WTC11 (cell line): ENCODE data around the gene AATK. TPM values are rescaled to one million over a fixed set of nuclear protein-coding genes. Genes with fewer than 3 reads are reported as not detected.

Experiments
- ATAC-seq: fragments of 200-7000 bp; cut with Tn5 transposase; 2 replicates; pipeline ENCODE4 v1.10.0; 2021; ENCODE audit warnings: mild to moderate bottlenecking, moderate library complexity
- CTCF ChIA-PET: fragments of 300-600 bp; sonication (Branson Sonifier 250); formaldehyde crosslinking; loops from one replicate; lab custom pipeline; 2021; ENCODE audit warnings: antibody characterized with exemption; lab: Charles Lee
- POLR2A ChIA-PET: fragments of 350-600 bp; sonication (Branson Sonifier 250); formaldehyde crosslinking; loops from one replicate; lab custom pipeline; 2021; ENCODE audit warnings: antibody characterized with exemption; lab: Charles Lee
- DNase-seq: peaks from one replicate; pipeline ENCODE4 v3.0.0; 2021; ENCODE audit warnings: low spot score
- H3K27ac Mint-ChIP-seq: 2 replicates; pipeline ENCODE4 v1.8.0; 2021; ENCODE audit warnings: mixed read lengths
- H3K27me3 Mint-ChIP-seq: 2 replicates; pipeline ENCODE4 v1.8.0; 2021; ENCODE audit warnings: low read depth, mild to moderate bottlenecking, moderate library complexity, mixed read lengths
- H3K36me3 Mint-ChIP-seq: 2 replicates; pipeline ENCODE4 v1.8.0; 2021; ENCODE audit warnings: mixed read lengths
- H3K4me1 Mint-ChIP-seq: 2 replicates; pipeline ENCODE4 v1.8.0; 2022; ENCODE audit warnings: mixed read lengths
- H3K4me3 Mint-ChIP-seq: 2 replicates; pipeline ENCODE4 v1.8.0; 2021; ENCODE audit warnings: mild to moderate bottlenecking, moderate library complexity, mixed read lengths
- H3K9me3 Mint-ChIP-seq: 2 replicates; pipeline ENCODE4 v1.8.0; 2021; ENCODE audit warnings: mixed read lengths
- KAT7 ChIP-seq: sonication (generic); formaldehyde crosslinking; IDR thresholded peaks from 2 replicates; pipeline ENCODE4 v1.8.1; 2023; ENCODE audit warnings: missing genetic modification reagents, mild to moderate bottlenecking, borderline replicate concordance
- NR2C2 ChIP-seq: sonication (generic); formaldehyde crosslinking; IDR thresholded peaks from 2 replicates; pipeline ENCODE4 v1.8.0; 2022; ENCODE audit warnings: mild to moderate bottlenecking, missing genetic modification reagents
- ZNF121 ChIP-seq: sonication (generic); formaldehyde crosslinking; IDR thresholded peaks from 2 replicates; pipeline ENCODE4 v1.8.0; 2023; ENCODE audit warnings: missing genetic modification reagents
- ZNF263 ChIP-seq: sonication (generic); formaldehyde crosslinking; IDR thresholded peaks from 2 replicates; pipeline ENCODE4 v1.8.1; 2022; ENCODE audit warnings: low read depth, mild to moderate bottlenecking, moderate library complexity, missing genetic modification reagents
- ZNF396 ChIP-seq: fragments of 250-450 bp; sonication (Bioruptor Pico); IDR thresholded peaks from 2 replicates; pipeline ENCODE4 v1.8.0; 2021; ENCODE audit warnings: mild to moderate bottlenecking, moderate library complexity, borderline replicate concordance
- total RNA-seq: library from RNA; stranded (reverse); gene quantifications from 3 replicates; pipeline ENCODE4 v1.2.3, GENCODE V29; 2021
- TF ChIP-seq, protein P1 (sequence below): sonication (generic); formaldehyde crosslinking; IDR thresholded peaks from 2 replicates; pipeline ENCODE4 v1.8.1; 2023; ENCODE audit warnings: mild to moderate bottlenecking, moderate library complexity, missing genetic modification reagents
- TF ChIP-seq, protein P2 (sequence below): sonication (generic); formaldehyde crosslinking; conservative IDR thresholded peaks from 2 replicates; pipeline ENCODE4 v1.8.1; 2023; ENCODE audit warnings: mild to moderate bottlenecking, low read depth, missing genetic modification reagents, moderate library complexity
- TF ChIP-seq, protein P3 (sequence below): sonication (generic); formaldehyde crosslinking; IDR thresholded peaks from 2 replicates; pipeline ENCODE4 v1.8.1; 2022; ENCODE audit warnings: mild to moderate bottlenecking, missing genetic modification reagents, moderate library complexity, borderline replicate concordance
- TF ChIP-seq, protein P4 (sequence below): fragments of 250-450 bp; sonication (Bioruptor Pico); IDR thresholded peaks from 2 replicates; pipeline ENCODE4 v1.9.0; 2021; ENCODE audit warnings: mild to moderate bottlenecking
- TF ChIP-seq, protein P5 (sequence below): sonication (generic); formaldehyde crosslinking; IDR thresholded peaks from 2 replicates; pipeline ENCODE4 v1.8.0; 2022; ENCODE audit warnings: mild to moderate bottlenecking, missing genetic modification reagents
- TF ChIP-seq, protein P6 (sequence below): sonication (generic); formaldehyde crosslinking; IDR thresholded peaks from 2 replicates; pipeline ENCODE4 v1.8.1; 2022; ENCODE audit warnings: low read depth, missing genetic modification reagents, borderline replicate concordance
- TF ChIP-seq, protein P7 (sequence below): sonication (generic); formaldehyde crosslinking; IDR thresholded peaks from 2 replicates; pipeline ENCODE4 v1.8.0; 2022; ENCODE audit warnings: missing genetic modification reagents

AATK gene
- total RNA-seq, 1 experiment from 2014 or later = 2.9 TPM

DNA sequence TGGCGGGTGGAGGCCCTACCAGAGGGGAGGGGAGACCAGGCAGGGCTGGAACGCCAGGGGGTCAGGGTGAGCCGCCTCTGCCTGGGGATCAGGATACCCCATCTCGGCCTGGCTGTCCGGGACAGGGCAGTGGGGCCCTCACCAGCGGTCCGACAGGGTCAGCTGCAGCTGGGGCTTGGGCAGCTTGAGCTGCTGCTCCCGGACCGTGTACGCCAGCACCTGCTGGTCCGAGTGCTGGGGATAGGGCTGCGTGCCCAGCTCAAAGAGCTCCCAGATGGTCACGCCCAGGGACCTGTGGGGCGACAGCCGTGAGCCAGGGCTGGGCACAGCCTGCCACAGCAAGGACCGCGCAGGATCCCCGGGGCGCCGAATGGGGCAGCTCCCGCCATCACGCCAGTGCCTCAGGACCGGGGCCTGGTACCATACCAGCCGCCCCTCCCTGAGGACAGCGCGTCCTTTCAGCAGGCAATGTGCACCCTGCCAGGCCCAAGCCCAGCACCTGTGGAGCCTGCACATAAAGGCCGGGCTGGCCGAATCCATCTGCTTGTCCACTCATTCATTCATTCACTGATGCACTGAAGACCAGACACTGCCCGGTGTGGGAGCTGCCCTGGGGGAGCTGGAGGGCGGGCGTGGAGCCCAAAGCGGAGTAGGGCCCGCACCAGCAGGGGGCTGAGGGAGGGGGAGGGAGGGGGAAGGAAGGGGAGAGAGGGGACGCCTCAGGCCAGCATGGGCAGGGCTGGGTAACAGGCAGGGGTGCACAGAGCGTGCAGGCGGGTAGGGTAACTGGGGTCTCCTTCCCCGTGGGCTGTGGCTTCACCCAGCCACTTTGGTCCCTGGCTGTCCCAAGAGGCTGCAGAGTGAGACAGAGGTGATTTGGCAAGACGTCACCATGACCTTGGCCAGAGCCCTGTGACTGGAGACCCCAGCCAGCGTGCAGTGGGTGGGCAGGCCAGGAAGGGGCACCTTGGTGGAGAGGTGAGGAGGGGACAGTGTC, 42.7 kb downstream of the AATK start:
- TF ChIP-seq, protein P1, sequence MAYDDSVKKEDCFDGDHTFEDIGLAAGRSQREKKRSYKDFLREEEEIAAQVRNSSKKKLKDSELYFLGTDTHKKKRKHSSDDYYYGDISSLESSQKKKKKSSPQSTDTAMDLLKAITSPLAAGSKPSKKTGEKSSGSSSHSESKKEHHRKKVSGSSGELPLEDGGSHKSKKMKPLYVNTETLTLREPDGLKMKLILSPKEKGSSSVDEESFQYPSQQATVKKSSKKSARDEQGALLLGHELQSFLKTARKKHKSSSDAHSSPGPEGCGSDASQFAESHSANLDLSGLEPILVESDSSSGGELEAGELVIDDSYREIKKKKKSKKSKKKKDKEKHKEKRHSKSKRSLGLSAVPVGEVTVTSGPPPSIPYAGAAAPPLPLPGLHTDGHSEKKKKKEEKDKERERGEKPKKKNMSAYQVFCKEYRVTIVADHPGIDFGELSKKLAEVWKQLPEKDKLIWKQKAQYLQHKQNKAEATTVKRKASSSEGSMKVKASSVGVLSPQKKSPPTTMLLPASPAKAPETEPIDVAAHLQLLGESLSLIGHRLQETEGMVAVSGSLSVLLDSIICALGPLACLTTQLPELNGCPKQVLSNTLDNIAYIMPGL = no peak
- TF ChIP-seq ZNF121 = peak; percentile 60; the same call in 1 of the 2 replicates
- TF ChIP-seq, all 79 proteins: peak for 1
- H3K36me3 Mint-ChIP-seq = no peaks in the 10 kb centered on the region
- CTCF ChIA-PET = interaction anchor here (1.5 to 3.0 kb wide), 5 partner anchors 17 to 107 kb away, joined by 4 to 12 read pairs (median 7); no protein-coding TSS in a partner anchor
- H3K27ac Mint-ChIP-seq = no peak overlapping the region
- H3K4me1 Mint-ChIP-seq = no peaks in the 10 kb centered on the region
- POLR2A ChIA-PET = no interaction called here
- no peak overlapping the region for H3K4me3 Mint-ChIP-seq
- no peaks in the 10 kb centered on the region for H3K9me3 Mint-ChIP-seq
- DNase-seq (no peak), ATAC-seq (no peak)
- peaks cover 4% of the 10 kb centered on the region for H3K27me3 Mint-ChIP-seq

DNA sequence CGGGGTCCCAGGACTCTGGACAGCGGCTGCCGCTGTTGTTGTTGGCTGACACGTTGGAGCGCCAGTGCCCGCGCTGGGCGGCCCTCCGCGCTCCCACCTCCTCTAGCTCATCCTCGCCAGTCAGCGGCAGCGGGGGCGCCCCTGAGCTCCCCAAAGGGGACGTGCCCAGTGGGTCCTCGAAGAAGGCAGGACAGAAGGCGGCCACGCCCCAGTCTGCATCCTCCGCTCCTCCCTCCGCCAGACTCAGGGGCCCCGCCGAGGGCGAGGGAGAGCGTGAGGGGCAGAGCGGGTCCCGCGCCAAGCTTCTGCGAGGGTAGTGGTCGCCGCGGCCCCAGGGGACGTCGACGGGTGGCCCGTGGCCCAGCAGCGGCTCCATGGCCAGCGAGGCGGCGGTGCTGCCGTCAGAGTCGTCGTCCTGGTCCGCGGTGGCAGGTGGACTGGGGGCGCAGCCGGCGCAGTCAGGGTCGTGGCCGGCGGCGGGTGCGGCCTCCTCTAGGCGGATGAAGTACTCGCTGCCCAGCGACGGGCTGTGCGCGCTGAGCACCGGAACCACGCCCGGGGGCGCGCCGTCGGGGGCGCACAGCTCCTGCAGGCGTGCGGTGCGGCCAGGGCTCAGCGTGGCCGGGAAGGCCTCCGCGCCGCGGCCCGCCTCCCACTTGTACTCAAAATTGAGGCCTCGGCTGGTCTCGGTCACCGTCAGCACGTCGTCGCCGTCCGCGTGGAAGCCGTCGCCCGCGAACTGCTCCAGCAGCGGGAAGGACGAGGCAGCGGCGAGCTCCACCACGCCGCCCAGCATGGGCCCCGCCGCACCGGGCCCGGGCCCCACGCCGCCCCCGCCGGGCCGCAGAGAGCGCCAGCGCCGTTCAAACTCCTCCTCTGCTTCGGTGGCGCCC, 43.9 kb downstream of the AATK start:
- DNase-seq (peak; percentile 74), ATAC-seq (peak; percentile 12)
- Mint-ChIP-seq H3K27ac (no peak overlapping the region), H3K4me1 (no peaks in the 10 kb centered on the region), H3K4me3 (peak overlapping the region; percentile 45), H3K27me3 (peaks cover 4% of the 10 kb centered on the region), H3K36me3 (no peaks in the 10 kb centered on the region), H3K9me3 (no peaks in the 10 kb centered on the region)
- ChIA-PET CTCF (interaction anchor here (0.5 to 3.0 kb wide), 25 partner anchors 10 to 961 kb away, joined by 3 to 23 read pairs (median 4); partner anchors contain the start of genes CEP131, NDUFAF8, PVALEF and TEPSIN), POLR2A (interaction anchor here (1.5 kb wide), 1 partner anchor 12 kb away, joined by 4 read pairs; no protein-coding TSS in a partner anchor)
- no peak for TF ChIP-seq ZNF396
- TF ChIP-seq, protein P2, sequence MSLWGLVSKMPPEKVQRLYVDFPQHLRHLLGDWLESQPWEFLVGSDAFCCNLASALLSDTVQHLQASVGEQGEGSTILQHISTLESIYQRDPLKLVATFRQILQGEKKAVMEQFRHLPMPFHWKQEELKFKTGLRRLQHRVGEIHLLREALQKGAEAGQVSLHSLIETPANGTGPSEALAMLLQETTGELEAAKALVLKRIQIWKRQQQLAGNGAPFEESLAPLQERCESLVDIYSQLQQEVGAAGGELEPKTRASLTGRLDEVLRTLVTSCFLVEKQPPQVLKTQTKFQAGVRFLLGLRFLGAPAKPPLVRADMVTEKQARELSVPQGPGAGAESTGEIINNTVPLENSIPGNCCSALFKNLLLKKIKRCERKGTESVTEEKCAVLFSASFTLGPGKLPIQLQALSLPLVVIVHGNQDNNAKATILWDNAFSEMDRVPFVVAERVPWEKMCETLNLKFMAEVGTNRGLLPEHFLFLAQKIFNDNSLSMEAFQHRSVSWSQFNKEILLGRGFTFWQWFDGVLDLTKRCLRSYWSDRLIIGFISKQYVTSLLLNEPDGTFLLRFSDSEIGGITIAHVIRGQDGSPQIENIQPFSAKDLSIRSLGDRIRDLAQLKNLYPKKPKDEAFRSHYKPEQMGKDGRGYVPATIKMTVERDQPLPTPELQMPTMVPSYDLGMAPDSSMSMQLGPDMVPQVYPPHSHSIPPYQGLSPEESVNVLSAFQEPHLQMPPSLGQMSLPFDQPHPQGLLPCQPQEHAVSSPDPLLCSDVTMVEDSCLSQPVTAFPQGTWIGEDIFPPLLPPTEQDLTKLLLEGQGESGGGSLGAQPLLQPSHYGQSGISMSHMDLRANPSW = no peak
- TF ChIP-seq, protein P1 = peak; percentile 75; the same call in 1 of the 2 replicates
- TF ChIP-seq, protein P3, sequence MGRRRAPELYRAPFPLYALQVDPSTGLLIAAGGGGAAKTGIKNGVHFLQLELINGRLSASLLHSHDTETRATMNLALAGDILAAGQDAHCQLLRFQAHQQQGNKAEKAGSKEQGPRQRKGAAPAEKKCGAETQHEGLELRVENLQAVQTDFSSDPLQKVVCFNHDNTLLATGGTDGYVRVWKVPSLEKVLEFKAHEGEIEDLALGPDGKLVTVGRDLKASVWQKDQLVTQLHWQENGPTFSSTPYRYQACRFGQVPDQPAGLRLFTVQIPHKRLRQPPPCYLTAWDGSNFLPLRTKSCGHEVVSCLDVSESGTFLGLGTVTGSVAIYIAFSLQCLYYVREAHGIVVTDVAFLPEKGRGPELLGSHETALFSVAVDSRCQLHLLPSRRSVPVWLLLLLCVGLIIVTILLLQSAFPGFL (CRISPR knock-in tag) = no peak
- TF ChIP-seq, protein P4, sequence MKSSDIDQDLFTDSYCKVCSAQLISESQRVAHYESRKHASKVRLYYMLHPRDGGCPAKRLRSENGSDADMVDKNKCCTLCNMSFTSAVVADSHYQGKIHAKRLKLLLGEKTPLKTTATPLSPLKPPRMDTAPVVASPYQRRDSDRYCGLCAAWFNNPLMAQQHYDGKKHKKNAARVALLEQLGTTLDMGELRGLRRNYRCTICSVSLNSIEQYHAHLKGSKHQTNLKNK = no peak
- TF ChIP-seq, protein P5, sequence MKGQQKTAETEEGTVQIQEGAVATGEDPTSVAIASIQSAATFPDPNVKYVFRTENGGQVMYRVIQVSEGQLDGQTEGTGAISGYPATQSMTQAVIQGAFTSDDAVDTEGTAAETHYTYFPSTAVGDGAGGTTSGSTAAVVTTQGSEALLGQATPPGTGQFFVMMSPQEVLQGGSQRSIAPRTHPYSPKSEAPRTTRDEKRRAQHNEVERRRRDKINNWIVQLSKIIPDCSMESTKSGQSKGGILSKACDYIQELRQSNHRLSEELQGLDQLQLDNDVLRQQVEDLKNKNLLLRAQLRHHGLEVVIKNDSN (CRISPR knock-in tag) = no peak
- TF ChIP-seq, protein P6, sequence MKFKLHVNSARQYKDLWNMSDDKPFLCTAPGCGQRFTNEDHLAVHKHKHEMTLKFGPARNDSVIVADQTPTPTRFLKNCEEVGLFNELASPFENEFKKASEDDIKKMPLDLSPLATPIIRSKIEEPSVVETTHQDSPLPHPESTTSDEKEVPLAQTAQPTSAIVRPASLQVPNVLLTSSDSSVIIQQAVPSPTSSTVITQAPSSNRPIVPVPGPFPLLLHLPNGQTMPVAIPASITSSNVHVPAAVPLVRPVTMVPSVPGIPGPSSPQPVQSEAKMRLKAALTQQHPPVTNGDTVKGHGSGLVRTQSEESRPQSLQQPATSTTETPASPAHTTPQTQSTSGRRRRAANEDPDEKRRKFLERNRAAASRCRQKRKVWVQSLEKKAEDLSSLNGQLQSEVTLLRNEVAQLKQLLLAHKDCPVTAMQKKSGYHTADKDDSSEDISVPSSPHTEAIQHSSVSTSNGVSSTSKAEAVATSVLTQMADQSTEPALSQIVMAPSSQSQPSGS (CRISPR knock-in tag) = no peak
- TF ChIP-seq KAT7 (CRISPR knock-in tag) = no peak
- TF ChIP-seq, protein P7, sequence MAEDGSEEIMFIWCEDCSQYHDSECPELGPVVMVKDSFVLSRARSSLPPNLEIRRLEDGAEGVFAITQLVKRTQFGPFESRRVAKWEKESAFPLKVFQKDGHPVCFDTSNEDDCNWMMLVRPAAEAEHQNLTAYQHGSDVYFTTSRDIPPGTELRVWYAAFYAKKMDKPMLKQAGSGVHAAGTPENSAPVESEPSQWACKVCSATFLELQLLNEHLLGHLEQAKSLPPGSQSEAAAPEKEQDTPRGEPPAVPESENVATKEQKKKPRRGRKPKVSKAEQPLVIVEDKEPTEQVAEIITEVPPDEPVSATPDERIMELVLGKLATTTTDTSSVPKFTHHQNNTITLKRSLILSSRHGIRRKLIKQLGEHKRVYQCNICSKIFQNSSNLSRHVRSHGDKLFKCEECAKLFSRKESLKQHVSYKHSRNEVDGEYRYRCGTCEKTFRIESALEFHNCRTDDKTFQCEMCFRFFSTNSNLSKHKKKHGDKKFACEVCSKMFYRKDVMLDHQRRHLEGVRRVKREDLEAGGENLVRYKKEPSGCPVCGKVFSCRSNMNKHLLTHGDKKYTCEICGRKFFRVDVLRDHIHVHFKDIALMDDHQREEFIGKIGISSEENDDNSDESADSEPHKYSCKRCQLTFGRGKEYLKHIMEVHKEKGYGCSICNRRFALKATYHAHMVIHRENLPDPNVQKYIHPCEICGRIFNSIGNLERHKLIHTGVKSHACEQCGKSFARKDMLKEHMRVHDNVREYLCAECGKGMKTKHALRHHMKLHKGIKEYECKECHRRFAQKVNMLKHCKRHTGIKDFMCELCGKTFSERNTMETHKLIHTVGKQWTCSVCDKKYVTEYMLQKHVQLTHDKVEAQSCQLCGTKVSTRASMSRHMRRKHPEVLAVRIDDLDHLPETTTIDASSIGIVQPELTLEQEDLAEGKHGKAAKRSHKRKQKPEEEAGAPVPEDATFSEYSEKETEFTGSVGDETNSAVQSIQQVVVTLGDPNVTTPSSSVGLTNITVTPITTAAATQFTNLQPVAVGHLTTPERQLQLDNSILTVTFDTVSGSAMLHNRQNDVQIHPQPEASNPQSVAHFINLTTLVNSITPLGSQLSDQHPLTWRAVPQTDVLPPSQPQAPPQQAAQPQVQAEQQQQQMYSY = no peak
- no peak for TF ChIP-seq ZNF263 (CRISPR knock-in tag)
- TF ChIP-seq NR2C2 (CRISPR knock-in tag) = no peak
